ENCODE data around the gene KANK4.
"Not testable (repeated sequence)": the region's sequence is repeated elsewhere in the genome, so short reads cannot be mapped to it uniquely, and the experiment has no call there.

The KANK4 gene

DNA sequence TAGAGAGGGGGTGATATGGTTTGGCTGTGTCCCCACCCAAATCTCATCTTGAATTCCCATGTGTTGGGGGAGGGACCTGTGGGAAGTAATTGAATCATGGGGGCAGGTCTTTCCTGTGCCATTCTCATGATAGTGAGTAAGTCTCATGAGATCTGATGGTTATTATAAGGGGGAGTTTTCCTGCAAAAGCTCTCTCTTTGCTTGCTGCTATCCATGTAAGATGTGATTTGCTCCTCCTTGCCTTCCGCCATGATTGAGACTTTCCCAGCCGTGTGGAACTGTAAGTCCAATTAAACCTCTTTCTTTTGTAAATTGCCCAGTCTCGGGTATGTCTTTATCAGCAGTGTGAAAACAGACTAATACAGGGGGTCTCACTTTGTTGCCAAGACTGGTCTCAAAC lies 74.9 kb downstream of the KANK4 start:
- not testable (repeated sequence) for H3K27me3 ChIP-seq (ENCODE audit: control insufficient read depth, insufficient read depth, low read length); H3K27ac ChIP-seq (ENCODE audit: low read depth, low read length); H3K9ac ChIP-seq (ENCODE audit: low read length); H3K4me1 ChIP-seq (ENCODE audit: control insufficient read depth, insufficient read depth, low read length); H3K4me3 ChIP-seq (ENCODE audit: low read depth, low read length); H3K36me3 ChIP-seq (ENCODE audit: control insufficient read depth, insufficient read depth, low read length)
- H3K9me3 ChIP-seq (ENCODE audit: control insufficient read depth, insufficient read depth, low read depth, low read length), result peaks cover 13% of the 10 kb centered on the region; the same call in 1 of the 2 replicates

GRCh38 chr1:62241371-62242131 lies 77.7 kb downstream of the KANK4 start:
- H3K36me3 ChIP-seq (ENCODE audit: control insufficient read depth, insufficient read depth, low read length), result no peaks in the 10 kb centered on the region
- H3K27ac ChIP-seq (ENCODE audit: low read depth, low read length), result no peak overlapping the region
- H3K4me3 ChIP-seq (ENCODE audit: low read depth, low read length), result no peak overlapping the region
- H3K4me1 ChIP-seq (ENCODE audit: control insufficient read depth, insufficient read depth, low read length), result peaks cover 16% of the 10 kb centered on the region
- H3K9me3 ChIP-seq (ENCODE audit: control insufficient read depth, insufficient read depth, low read depth, low read length), result peaks cover 13% of the 10 kb centered on the region; the same call in 1 of the 2 replicates
- H3K27me3 ChIP-seq (ENCODE audit: control insufficient read depth, insufficient read depth, low read length), result no peaks in the 10 kb centered on the region
- H3K9ac ChIP-seq (ENCODE audit: low read length), result no peak overlapping the region

GRCh38 chr1:62240651-62241370 lies 78.4 kb downstream of the KANK4 start:
- H3K27me3 ChIP-seq (ENCODE audit: control insufficient read depth, insufficient read depth, low read length), result no peaks in the 10 kb centered on the region
- H3K4me3 ChIP-seq (ENCODE audit: low read depth, low read length), result no peak overlapping the region

GRCh38 chr1:62239652-62240403 lies 79.4 kb downstream of the KANK4 start:
- H3K4me3 ChIP-seq (ENCODE audit: low read depth, low read length); H3K36me3 ChIP-seq (ENCODE audit: control insufficient read depth, insufficient read depth, low read length); H3K27ac ChIP-seq (ENCODE audit: low read depth, low read length); H3K9ac ChIP-seq (ENCODE audit: low read length); H3K27me3 ChIP-seq (ENCODE audit: control insufficient read depth, insufficient read depth, low read length): not testable (repeated sequence)
- H3K9me3 ChIP-seq (ENCODE audit: control insufficient read depth, insufficient read depth, low read depth, low read length), result peaks cover 13% of the 10 kb centered on the region; the same call in 1 of the 2 replicates
- H3K4me1 ChIP-seq (ENCODE audit: control insufficient read depth, insufficient read depth, low read length), result peaks cover 20% of the 10 kb centered on the region

More at GRCh38 chr1:62240651-62241370, 78.4 kb downstream of the KANK4 start:
- H3K36me3 ChIP-seq (ENCODE audit: control insufficient read depth, insufficient read depth, low read length), result no peaks in the 10 kb centered on the region
- H3K4me1 ChIP-seq (ENCODE audit: control insufficient read depth, insufficient read depth, low read length), result peaks cover 21% of the 10 kb centered on the region
- H3K27ac ChIP-seq (ENCODE audit: low read depth, low read length), result no peak overlapping the region
- peaks cover 13% of the 10 kb centered on the region; the same call in 1 of the 2 replicates for H3K9me3 ChIP-seq (ENCODE audit: control insufficient read depth, insufficient read depth, low read depth, low read length)
- no peak overlapping the region for H3K9ac ChIP-seq (ENCODE audit: low read length)

DNA sequence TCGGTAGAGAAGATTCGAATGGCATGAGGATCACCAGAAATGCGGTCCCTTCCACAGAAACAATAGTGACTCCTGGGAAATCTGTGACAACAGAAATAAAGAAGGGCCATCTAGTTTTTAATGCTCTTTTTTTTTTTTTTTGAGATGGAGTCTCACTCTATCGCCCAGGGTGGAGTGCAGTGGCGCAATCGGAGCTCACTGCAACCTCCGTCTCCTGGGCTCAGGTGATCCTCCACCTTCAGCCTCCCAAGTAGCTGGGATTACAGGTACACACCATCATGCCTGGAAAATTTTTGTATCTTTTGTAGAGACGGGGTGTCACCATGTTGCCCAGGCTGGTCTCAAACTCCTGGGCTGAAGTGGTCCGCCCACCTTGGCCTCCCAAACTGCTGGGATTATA lies 80.7 kb downstream of the KANK4 start:
- Histone ChIP-seq H3K9me3 (ENCODE audit: control insufficient read depth, insufficient read depth, low read depth, low read length) (no peaks in the 10 kb centered on the region), H3K4me3 (ENCODE audit: low read depth, low read length) (no peak overlapping the region), H3K4me1 (ENCODE audit: control insufficient read depth, insufficient read depth, low read length) (peaks cover 23% of the 10 kb centered on the region), H3K36me3 (ENCODE audit: control insufficient read depth, insufficient read depth, low read length) (no peaks in the 10 kb centered on the region), H3K27ac (ENCODE audit: low read depth, low read length) (no peak overlapping the region), H3K9ac (ENCODE audit: low read length) (no peak overlapping the region), H3K27me3 (ENCODE audit: control insufficient read depth, insufficient read depth, low read length) (no peaks in the 10 kb centered on the region)

- Histone ChIP-seq H3K4me1 (ENCODE audit: control insufficient read depth, insufficient read depth, low read length) (peaks cover 23% of the 10 kb centered on the region), H3K9ac (ENCODE audit: low read length) (no peak overlapping the region), H3K36me3 (ENCODE audit: control insufficient read depth, insufficient read depth, low read length) (no peaks in the 10 kb centered on the region)
Observed at GRCh38 chr1:62237950-62238374, 81.3 kb downstream of the KANK4 start.

DNA sequence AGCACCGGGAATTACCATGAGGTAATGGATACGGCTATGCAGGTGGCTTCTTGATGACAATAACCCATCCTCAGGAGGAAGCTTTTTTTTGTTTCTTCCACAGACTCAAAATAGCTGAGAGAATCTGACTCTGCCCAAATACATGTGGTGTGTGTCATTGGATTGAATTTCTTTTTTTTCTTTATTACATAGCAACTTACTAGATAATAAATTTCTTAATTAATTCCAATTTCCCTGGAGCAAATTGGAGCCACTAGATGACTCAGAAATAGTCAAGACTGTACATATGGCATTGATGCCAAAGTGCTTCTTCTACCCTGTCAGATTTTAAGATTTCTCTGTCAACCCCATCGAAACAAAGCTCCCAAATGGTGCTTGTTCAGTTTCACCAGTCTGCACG lies 81.9 kb downstream of the KANK4 start:
- Histone ChIP-seq H3K4me1 (ENCODE audit: control insufficient read depth, insufficient read depth, low read length) (peaks cover 23% of the 10 kb centered on the region), H3K4me3 (ENCODE audit: low read depth, low read length) (no peak overlapping the region), H3K36me3 (ENCODE audit: control insufficient read depth, insufficient read depth, low read length) (no peaks in the 10 kb centered on the region), H3K9ac (ENCODE audit: low read length) (no peak overlapping the region), H3K9me3 (ENCODE audit: control insufficient read depth, insufficient read depth, low read depth, low read length) (no peaks in the 10 kb centered on the region), H3K27me3 (ENCODE audit: control insufficient read depth, insufficient read depth, low read length) (no peaks in the 10 kb centered on the region), H3K27ac (ENCODE audit: low read depth, low read length) (no peak overlapping the region)

More at GRCh38 chr1:62237950-62238374, 81.3 kb downstream of the KANK4 start:
- H3K27me3 ChIP-seq (ENCODE audit: control insufficient read depth, insufficient read depth, low read length), result no peaks in the 10 kb centered on the region
- no peak overlapping the region for H3K4me3 ChIP-seq (ENCODE audit: low read depth, low read length)
- no peaks in the 10 kb centered on the region for H3K9me3 ChIP-seq (ENCODE audit: control insufficient read depth, insufficient read depth, low read depth, low read length)
- H3K27ac ChIP-seq (ENCODE audit: low read depth, low read length), result no peak overlapping the region

- Histone ChIP-seq H3K4me1 (ENCODE audit: control insufficient read depth, insufficient read depth, low read length) (peaks cover 26% of the 10 kb centered on the region), H3K4me3 (ENCODE audit: low read depth, low read length) (no peak overlapping the region), H3K27me3 (ENCODE audit: control insufficient read depth, insufficient read depth, low read length) (no peaks in the 10 kb centered on the region), H3K36me3 (ENCODE audit: control insufficient read depth, insufficient read depth, low read length) (peaks cover 7% of the 10 kb centered on the region; the same call in 1 of the 2 replicates), H3K27ac (ENCODE audit: low read depth, low read length) (no peak overlapping the region), H3K9me3 (ENCODE audit: control insufficient read depth, insufficient read depth, low read depth, low read length) (no peaks in the 10 kb centered on the region), H3K9ac (ENCODE audit: low read length) (no peak overlapping the region)
Observed at GRCh38 chr1:62235576-62235975, 83.7 kb downstream of the KANK4 start.

DNA sequence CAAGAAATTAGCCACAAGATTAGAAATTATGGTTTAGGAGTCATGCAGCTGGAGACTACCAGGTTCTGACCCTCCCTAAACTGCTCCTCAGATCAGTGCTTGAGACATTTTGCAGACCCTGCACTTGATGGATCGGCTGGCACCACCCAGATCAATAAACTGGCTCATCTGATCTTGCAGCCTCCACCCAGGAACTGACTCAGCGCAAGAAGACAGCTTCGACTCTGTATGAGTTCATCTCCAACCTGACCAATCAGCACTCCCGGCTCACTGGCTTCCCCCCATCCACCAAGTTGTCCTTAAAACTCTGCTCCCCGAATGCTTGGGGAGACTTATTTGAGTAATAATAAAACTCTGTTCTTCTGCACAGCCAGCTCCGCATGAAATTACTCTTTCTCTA lies 84.5 kb downstream of the KANK4 start:
- H3K27me3 ChIP-seq (ENCODE audit: control insufficient read depth, insufficient read depth, low read length), result no peaks in the 10 kb centered on the region
- no peak overlapping the region for H3K27ac ChIP-seq (ENCODE audit: low read depth, low read length)
- H3K4me3 ChIP-seq (ENCODE audit: low read depth, low read length), result no peak overlapping the region
- peaks cover 12% of the 10 kb centered on the region; the same call in 1 of the 2 replicates for H3K36me3 ChIP-seq (ENCODE audit: control insufficient read depth, insufficient read depth, low read length)
- H3K9me3 ChIP-seq (ENCODE audit: control insufficient read depth, insufficient read depth, low read depth, low read length), result no peaks in the 10 kb centered on the region
- no peak overlapping the region for H3K9ac ChIP-seq (ENCODE audit: low read length)
- peaks cover 30% of the 10 kb centered on the region for H3K4me1 ChIP-seq (ENCODE audit: control insufficient read depth, insufficient read depth, low read length)

- Histone ChIP-seq H3K4me1 (ENCODE audit: control insufficient read depth, insufficient read depth, low read length) (peaks cover 37% of the 10 kb centered on the region), H3K4me3 (ENCODE audit: low read depth, low read length) (no peak overlapping the region), H3K27ac (ENCODE audit: low read depth, low read length) (no peak overlapping the region), H3K9me3 (ENCODE audit: control insufficient read depth, insufficient read depth, low read depth, low read length) (no peaks in the 10 kb centered on the region), H3K9ac (ENCODE audit: low read length) (no peak overlapping the region), H3K36me3 (ENCODE audit: control insufficient read depth, insufficient read depth, low read length) (peaks cover 15% of the 10 kb centered on the region), H3K27me3 (ENCODE audit: control insufficient read depth, insufficient read depth, low read length) (no peaks in the 10 kb centered on the region)
Observed at GRCh38 chr1:62233926-62234450, 85.2 kb downstream of the KANK4 start.

Data from HUES6 (cell line).